Neuronal stem cell (in vitro differentiated cells): ENCODE results near the gene DHRS1.

Experiments
- DNase-seq: peaks from one replicate; pipeline ENCODE4 v3.0.0-alpha.2; 2013; ENCODE audit warnings: low spot score
- H2AFZ ChIP-seq: one replicate; pipeline ENCODE4 v1.6.1; 2013; ENCODE audit warnings: mild to moderate bottlenecking, low read length, inconsistent platforms
- H2AK5ac ChIP-seq: 2 replicates; pipeline ENCODE4 v1.6.1; 2013; ENCODE audit warnings: low read depth, mild to moderate bottlenecking, inconsistent platforms, low read length, moderate library complexity, mixed read lengths
- H2BK120ac ChIP-seq: 2 replicates; pipeline ENCODE4 v1.6.1; 2013; ENCODE audit warnings: low read depth, mild to moderate bottlenecking, inconsistent platforms, low read length, moderate library complexity, mixed read lengths
- H2BK12ac ChIP-seq: one replicate; pipeline ENCODE4 v1.6.1; 2013; ENCODE audit warnings: low read length, inconsistent platforms
- H2BK15ac ChIP-seq: 2 replicates; pipeline ENCODE4 v1.6.1; 2013; ENCODE audit warnings: mild to moderate bottlenecking, low read length, inconsistent platforms, mixed read lengths
- H2BK5ac ChIP-seq: one replicate; pipeline ENCODE4 v1.6.1; 2013; ENCODE audit warnings: inconsistent platforms, mild to moderate bottlenecking, low read length, moderate library complexity
- H3K14ac ChIP-seq: one replicate; pipeline ENCODE4 v1.6.1; 2013; ENCODE audit warnings: low read length, inconsistent platforms
- H3K18ac ChIP-seq: 2 replicates; pipeline ENCODE4 v1.6.1; 2013; ENCODE audit warnings: low read length, inconsistent platforms
- H3K23ac ChIP-seq: 2 replicates; pipeline ENCODE4 v1.6.1; 2013; ENCODE audit warnings: low read depth, mild to moderate bottlenecking, mixed read lengths, low read length, inconsistent platforms; ENCODE audit not compliant: poor library complexity
- H3K27ac ChIP-seq: replicated peaks from 3 replicates; pipeline ENCODE4 v1.5.1; 2013; ENCODE audit warnings: low read length, inconsistent platforms
- H3K27me3 ChIP-seq, 3 experiments: 2 replicates each; pipeline ENCODE4 v1.6.1; 2013; ENCODE audit warnings: low read length in 3 of 3, mild to moderate bottlenecking in 2 of 3, inconsistent platforms in 1 of 3, low read depth in 1 of 3, mixed read lengths in 1 of 3, moderate library complexity in 1 of 3; ENCODE audit not compliant: control insufficient read depth in 3 of 3, insufficient read depth in 3 of 3
- H3K36me3 ChIP-seq, 2 donors: replicated peaks in 1 of 2; 2 replicates each; pipeline ENCODE4 v1.6.1; 2013; ENCODE audit warnings: low read length in 2 of 2; ENCODE audit not compliant: control insufficient read depth in 2 of 2, insufficient read depth in 2 of 2
- H3K4ac ChIP-seq: 2 replicates; pipeline ENCODE4 v1.6.1; 2013; ENCODE audit warnings: inconsistent platforms, mild to moderate bottlenecking, low read length, moderate library complexity
- H3K4me1 ChIP-seq, 2 donors: 1 replicate in 1 of 2; 2 replicates in 1 of 2; pipeline ENCODE4 v1.6.1; 2013; ENCODE audit warnings: low read length in 2 of 2, low read depth in 1 of 2; ENCODE audit not compliant: control insufficient read depth in 2 of 2, insufficient read depth in 1 of 2
- H3K4me2 ChIP-seq: one replicate; pipeline ENCODE4 v1.6.1; 2013; ENCODE audit warnings: mild to moderate bottlenecking, low read length, inconsistent platforms; ENCODE audit not compliant: insufficient read depth, poor library complexity, severe bottlenecking
- H3K4me3 ChIP-seq, 2 donors: 2 replicates each; pipeline ENCODE4 v1.5.1; 2013; ENCODE audit warnings: low read length in 2 of 2, mild to moderate bottlenecking in 2 of 2, inconsistent platforms in 1 of 2, moderate library complexity in 1 of 2
- H3K79me1 ChIP-seq: one replicate; pipeline ENCODE4 v1.6.1; 2013; ENCODE audit warnings: low read depth, mild to moderate bottlenecking, inconsistent platforms, low read length, moderate library complexity
- H3K9ac ChIP-seq: one replicate; pipeline ENCODE4 v1.6.1; 2013; ENCODE audit warnings: mild to moderate bottlenecking, low read depth, low read length, inconsistent platforms; ENCODE audit not compliant: poor library complexity
- H3K9me3 ChIP-seq, 2 donors: replicated peaks in 1 of 2; 2 replicates each; pipeline versions ENCODE3 to v1.6.1; 2013; ENCODE audit warnings: low read length in 2 of 2, mild to moderate bottlenecking in 2 of 2, inconsistent platforms in 1 of 2, low read depth in 1 of 2, mixed read lengths in 1 of 2, moderate library complexity in 1 of 2; ENCODE audit not compliant: control insufficient read depth in 2 of 2, insufficient read depth in 1 of 2
- H4K8ac ChIP-seq: one replicate; pipeline ENCODE4 v1.6.1; 2013; ENCODE audit warnings: low read depth, mild to moderate bottlenecking, inconsistent platforms, low read length, moderate library complexity
- H4K91ac ChIP-seq: one replicate; pipeline ENCODE4 v1.6.1; 2013; ENCODE audit warnings: low read length, low read depth, mild to moderate bottlenecking, inconsistent platforms; ENCODE audit not compliant: poor library complexity
- WGBS, 2 donors: extraction: QIAGEN DNeasy Blood & Tissue Kit; methylation state at CpG; one replicate each; pipeline ENCODE4 v1.1.7; 2013; ENCODE audit warnings: missing lambda C conversion rate in 2 of 2, mixed read lengths in 1 of 2; ENCODE audit not compliant: insufficient read length in 2 of 2, insufficient replicate concordance in 1 of 2; ENCODE audit errors: extremely low coverage in 2 of 2; 5-methylcytosine and 5-hydroxymethylcytosine counted together

Gene DHRS1

DNA sequence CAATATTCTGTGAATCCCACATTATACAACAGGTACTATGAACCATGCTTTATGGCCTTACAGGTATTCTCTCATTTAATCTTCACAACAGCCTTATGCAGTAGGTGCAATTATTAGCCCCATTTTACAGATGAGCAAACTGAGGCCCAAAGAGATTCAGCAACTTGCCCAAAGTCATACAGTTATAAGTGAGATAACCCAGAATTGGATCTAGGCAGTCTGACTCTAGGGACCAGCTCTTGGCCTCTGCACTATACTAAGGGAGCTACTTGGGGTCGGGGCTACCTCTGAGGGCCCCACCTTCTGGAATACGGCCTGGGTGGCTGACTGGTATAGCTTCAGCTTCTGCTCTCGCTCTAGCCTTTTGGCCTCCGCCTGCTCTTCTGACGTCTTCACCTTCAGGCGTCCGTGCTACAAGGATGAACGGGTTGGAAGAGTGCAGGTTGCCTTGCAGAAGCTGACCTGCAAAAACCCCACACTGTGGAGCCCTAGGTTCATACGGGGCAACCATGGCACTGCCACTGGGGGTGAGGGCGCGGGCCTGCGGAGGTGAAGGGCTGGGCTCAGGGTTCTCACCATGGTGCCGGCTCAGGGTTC lies 28.9 kb downstream of the DHRS1 start:
- Histone ChIP-seq H2BK5ac (peak overlapping the region; percentile 88), H4K91ac (no peak overlapping the region), H3K36me3 (peaks cover 7 to 17% of the 10 kb centered on the region in 2 donors), H3K14ac (no peak overlapping the region), H3K27me3 (no peaks in the 10 kb centered on the region), H3K27ac (peak overlapping the region; percentile 90), H3K4me3 (peak overlapping the region; percentile 71 to 93), H3K9me3 (peaks cover 0 to 1% of the 10 kb centered on the region in 2 donors), H2BK120ac (no peak overlapping the region), H2BK12ac (no peak overlapping the region), H3K79me1 (no peaks in the 10 kb centered on the region), H2AFZ (peak overlapping the region; percentile 93), H3K4me2 (peak overlapping the region; percentile 68), H3K23ac (no peak overlapping the region), H3K18ac (peak overlapping the region; percentile 73), H3K4ac (no peak overlapping the region), H2BK15ac (no peak overlapping the region), H3K4me1 (peaks cover 4 to 6% of the 10 kb centered on the region in 2 donors), H3K9ac (peak overlapping the region; percentile 91), H2AK5ac (no peak overlapping the region), H4K8ac (no peak overlapping the region)
- peak; percentile 3 for DNase-seq
- WGBS, 2 donors: no CpG with 5 or more reads among the region's 13 CpGs

DNA sequence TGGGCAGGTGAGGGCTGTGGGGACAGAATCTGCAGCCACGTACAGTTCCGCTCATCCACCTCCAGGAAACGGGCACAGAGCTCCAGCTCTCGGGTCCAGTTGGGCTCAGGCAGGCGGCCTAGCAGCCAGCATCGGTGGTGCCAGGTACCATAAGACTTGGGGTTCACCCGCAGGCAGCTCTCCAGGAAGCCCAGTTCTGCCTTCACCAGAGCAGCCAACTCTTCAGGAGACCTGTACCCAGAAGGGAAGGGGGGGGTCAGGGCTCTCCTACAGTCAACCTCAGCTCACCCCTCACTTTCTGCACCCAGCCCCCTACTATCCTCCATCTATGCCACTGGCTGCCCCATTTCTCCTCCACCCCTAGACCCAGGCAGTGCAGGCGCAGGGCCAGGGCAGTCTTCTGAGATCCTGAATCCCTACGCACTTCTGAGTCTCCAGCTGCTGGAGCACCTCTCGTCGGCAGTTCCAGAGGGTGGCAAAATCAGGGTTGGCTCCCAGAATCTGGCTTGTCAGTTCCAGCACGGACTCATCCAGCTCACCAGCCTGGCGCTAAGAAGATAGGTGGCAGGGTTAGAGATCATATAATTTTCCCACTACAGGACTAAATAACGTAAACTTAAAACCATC lies 29.6 kb downstream of the DHRS1 start:
- Histone ChIP-seq H2AFZ (no peak overlapping the region), H3K27ac (no peak overlapping the region), H3K9me3 (peaks cover 0 to 1% of the 10 kb centered on the region in 2 donors), H4K8ac (no peak overlapping the region), H3K4me1 (peaks cover 4 to 6% of the 10 kb centered on the region in 2 donors), H3K4me3 (no peak overlapping the region), H2BK12ac (no peak overlapping the region), H3K9ac (no peak overlapping the region), H2AK5ac (peak overlapping the region; percentile 64), H4K91ac (no peak overlapping the region), H3K36me3 (peaks cover 7 to 17% of the 10 kb centered on the region in 2 donors), H3K4ac (no peak overlapping the region), H3K4me2 (no peak overlapping the region), H3K79me1 (no peaks in the 10 kb centered on the region), H2BK15ac (peak overlapping the region; percentile 38), H3K18ac (no peak overlapping the region), H2BK5ac (no peak overlapping the region), H3K23ac (no peak overlapping the region), H3K27me3 (no peaks in the 10 kb centered on the region), H3K14ac (no peak overlapping the region), H2BK120ac (no peak overlapping the region)
- DNase-seq: no peak
- WGBS, 2 donors: no CpG with 5 or more reads among the region's 14 CpGs

DNA sequence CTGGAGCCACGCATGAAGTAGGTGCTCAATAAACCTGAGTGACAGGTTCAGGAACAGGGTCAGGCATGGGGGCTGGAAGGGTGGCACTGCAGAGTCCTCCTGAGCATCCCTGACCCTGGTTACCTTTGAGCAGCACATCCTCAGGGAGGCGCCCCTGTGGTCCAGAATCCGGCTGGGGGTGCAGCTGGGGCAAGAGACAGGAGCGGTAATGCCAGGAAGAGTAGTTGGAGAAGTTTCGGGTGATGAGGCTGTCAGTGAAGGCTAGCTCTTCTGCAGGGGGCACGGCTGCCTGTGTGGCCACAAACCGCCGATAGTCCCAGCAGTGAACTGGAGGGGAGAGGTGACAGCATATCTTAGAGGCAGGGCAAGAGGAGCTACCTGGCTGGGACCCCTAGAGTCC lies 30.2 kb downstream of the DHRS1 start:
- H2AK5ac ChIP-seq: peak overlapping the region; percentile 5
- H3K9me3 ChIP-seq: peaks cover 0 to 1% of the 10 kb centered on the region in 2 donors
- no peak overlapping the region for H4K8ac ChIP-seq
- H3K4me1 ChIP-seq: peaks cover 4 to 6% of the 10 kb centered on the region in 2 donors
- no peak overlapping the region for H4K91ac ChIP-seq
- no peak overlapping the region for H3K18ac ChIP-seq
- H3K79me1 ChIP-seq: no peaks in the 10 kb centered on the region
- H3K4ac ChIP-seq: no peak overlapping the region
- H2BK15ac ChIP-seq: no peak overlapping the region
- no peak overlapping the region for H2AFZ ChIP-seq
- no peak overlapping the region for H2BK5ac ChIP-seq
- H3K23ac ChIP-seq: no peak overlapping the region
- no CpG with 5 or more reads among the region's 8 CpGs for WGBS, 2 donors
- no peak overlapping the region for H3K4me2 ChIP-seq
- no peak overlapping the region for H2BK12ac ChIP-seq
- no peak overlapping the region for H3K4me3 ChIP-seq
- H3K36me3 ChIP-seq: peaks cover 7 to 17% of the 10 kb centered on the region in 2 donors
- H3K14ac ChIP-seq: no peak overlapping the region
- H2BK120ac ChIP-seq: no peak overlapping the region
- no peak overlapping the region for H3K9ac ChIP-seq
- DNase-seq: no peak
- H3K27me3 ChIP-seq: no peaks in the 10 kb centered on the region
- no peak overlapping the region for H3K27ac ChIP-seq

DNA sequence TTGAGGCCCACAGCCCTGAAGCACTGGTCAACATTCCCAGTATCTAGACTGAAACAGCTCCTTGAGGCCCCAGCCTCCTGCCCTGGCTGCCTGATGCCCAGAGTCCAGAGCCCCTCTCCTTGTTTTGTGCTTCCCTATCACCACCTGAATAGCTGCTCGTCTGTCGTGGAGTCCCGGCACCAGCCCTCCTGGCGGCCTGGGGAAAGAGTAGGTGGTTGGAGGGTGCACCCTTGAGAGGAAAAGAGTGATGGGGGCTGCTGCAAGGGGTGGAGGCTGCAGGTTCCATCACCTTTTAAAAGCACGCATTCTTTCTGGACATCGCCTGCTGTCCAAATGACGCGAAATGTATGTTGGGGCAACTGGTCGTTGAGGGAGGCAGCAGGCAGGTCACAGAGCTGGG lies 31.4 kb downstream of the DHRS1 start:
- H3K4me2 ChIP-seq: no peak overlapping the region
- no peaks in the 10 kb centered on the region for H3K79me1 ChIP-seq
- H2AK5ac ChIP-seq: no peak overlapping the region
- no peak overlapping the region for H2AFZ ChIP-seq
- H3K4ac ChIP-seq: no peak overlapping the region
- peaks cover 4 to 6% of the 10 kb centered on the region in 2 donors for H3K4me1 ChIP-seq
- no CpG with 5 or more reads among the region's 9 CpGs for WGBS, 2 donors
- H2BK15ac ChIP-seq: no peak overlapping the region
- H3K27ac ChIP-seq: no peak overlapping the region
- H3K18ac ChIP-seq: no peak overlapping the region
- no peak overlapping the region for H3K9ac ChIP-seq
- no peaks in the 10 kb centered on the region for H3K27me3 ChIP-seq
- H3K9me3 ChIP-seq: peaks cover 0 to 1% of the 10 kb centered on the region in 2 donors
- no peak overlapping the region for H2BK120ac ChIP-seq
- no peak for DNase-seq
- peaks cover 7 to 17% of the 10 kb centered on the region in 2 donors for H3K36me3 ChIP-seq
- no peak overlapping the region for H4K91ac ChIP-seq
- no peak overlapping the region for H2BK12ac ChIP-seq
- H2BK5ac ChIP-seq: no peak overlapping the region
- no peak overlapping the region for H3K14ac ChIP-seq
- H3K4me3 ChIP-seq: no peak overlapping the region
- no peak overlapping the region for H3K23ac ChIP-seq
- no peak overlapping the region for H4K8ac ChIP-seq
